ENCODE results near the gene NOS3. TPM values are rescaled to one million over a fixed set of nuclear protein-coding genes. Genes with fewer than 3 reads are reported as not detected.

Gene NOS3
- total and polyA plus RNA-seq, 2 donors (not counting 3 experiments of a cell fraction or from before 2014, with no cell fraction given): 82.8 to 95.1 TPM

GRCh38 chr7:151061213-151062110, 70.6 kb downstream of the NOS3 start:
- H3K27me3 ChIP-seq (ENCODE audit: control insufficient read depth in 2 of 2, insufficient read depth in 2 of 2, low read length in 2 of 2): no peaks in the 10 kb centered on the region
- intact Hi-C loops (cut with micrococcal nuclease) (loop anchor here (1.0 kb wide), 1 partner anchor 50 kb away; no protein-coding TSS in a partner anchor), dilution Hi-C loops (cut with MboI; ENCODE audit: extremely low pct_ligation_motif_present, low sequenced_read_pairs) (no loop called here)
- ChIA-PET CTCF (interaction anchor here (0.9 to 1.6 kb wide), 6 partner anchors 10 to 51 kb away, joined by 3 to 8 read pairs (median 4); partner anchors contain the start of gene FASTK), POLR2A (interaction anchor here (0.7 kb wide), 1 partner anchor 10 kb away, joined by 7 read pairs; no protein-coding TSS in a partner anchor)
- peaks cover 34% of the 10 kb centered on the region for H3K79me2 ChIP-seq (ENCODE audit: control insufficient read depth, insufficient read depth, low read length)
- no peak for TF ChIP-seq POLR2A (IDR thresholded peaks at IDR 0.05; ENCODE audit: low read depth, low read length)
- no peak for TF ChIP-seq GATA2 (IDR thresholded peaks at IDR 0.05; ENCODE audit: insufficient read depth, insufficient read length, low read depth, low read length)
- no peak for TF ChIP-seq POLR2AphosphoS5 (IDR thresholded peaks at IDR 0.05; ENCODE audit: insufficient read depth, low read depth, low read length)
- TF ChIP-seq MAX (IDR thresholded peaks at IDR 0.05; ENCODE audit: insufficient read depth, insufficient read length): no peak
- no peak for TF ChIP-seq JUN (IDR thresholded peaks at IDR 0.05; ENCODE audit: borderline replicate concordance, insufficient read depth, insufficient read length, low read depth)
- TF ChIP-seq CTCF (IDR thresholded peaks at IDR 0.05; ENCODE audit: extremely low read depth in 1 of 2, insufficient read depth in 1 of 2, low read depth in 1 of 2, low read length in 2 of 2): no peak
- no peak for TF ChIP-seq FOS (IDR thresholded peaks at IDR 0.05; ENCODE audit: borderline replicate concordance, insufficient read depth, low read length)
- TF ChIP-seq EZH2 (IDR thresholded peaks at IDR 0.05; ENCODE audit: borderline replicate concordance, low read depth, low read length, severe bottlenecking): no peak
- no peak for TF ChIP-seq MYC (IDR thresholded peaks at IDR 0.05; ENCODE audit: low read depth, low read length)
- no peak overlapping the region for H3K27ac ChIP-seq (ENCODE audit: insufficient read depth, low read depth, low read length)
- peaks cover 3 to 25% of the 10 kb centered on the region in 2 experiments for H3K36me3 ChIP-seq (ENCODE audit: control insufficient read depth in 2 of 2, extremely low read depth in 1 of 2, insufficient read depth in 2 of 2, low read length in 2 of 2)
- H2AFZ ChIP-seq (ENCODE audit: low read depth, low read length): no peak overlapping the region
- peaks cover 29% of the 10 kb centered on the region for H3K4me1 ChIP-seq (ENCODE audit: control insufficient read depth, extremely low read depth, insufficient read depth, low read length)
- H3K9me3 ChIP-seq (replicated peaks; ENCODE audit: control insufficient read depth, insufficient read depth, low read length): no peaks in the 10 kb centered on the region
- BruUV-seq (replicated peaks): no TSS peak
- no peaks in the 10 kb centered on the region for H4K20me1 ChIP-seq (replicated peaks; ENCODE audit: control insufficient read depth, extremely low read depth, insufficient read depth, low read length)
- no peaks in the 10 kb centered on the region for H3K9me1 ChIP-seq (replicated peaks; ENCODE audit: control insufficient read depth, extremely low read depth, insufficient read depth, low read length)
- no peak overlapping the region for H3K9ac ChIP-seq (replicated peaks; ENCODE audit: extremely low read depth, insufficient read depth, low read length)
- no peak for DNase-seq (ENCODE audit: low read depth, low spot score)
- H3K4me3 ChIP-seq (replicated peaks in 1 of 3; ENCODE audit: insufficient read depth in 1 of 3, low read depth in 1 of 3, low read length in 3 of 3): peak overlapping the region in 1 of 3 experiments; percentile 66
- no peak for FAIRE-seq
- peak overlapping the region; percentile 20 for H3K4me2 ChIP-seq (ENCODE audit: insufficient read depth, low read length)
